GM21723 (cell line): ENCODE data around the gene REEP6.
"Not testable (repeated sequence)": the region's sequence is repeated elsewhere in the genome, so short reads cannot be mapped to it uniquely, and the experiment has no call there.

Experiments
- ATAC-seq: cut with Tn5 transposase; IDR thresholded peaks from one replicate; pipeline ENCODE4 v1.9.1; 2021; ENCODE audit warnings: mild to moderate bottlenecking, moderate library complexity; ENCODE audit not compliant: unreplicated experiment

The REEP6 gene

GRCh38 chr19:1522061-1522460 lies 31.1 kb downstream of the REEP6 start:
- ATAC-seq, result no peak

DNA sequence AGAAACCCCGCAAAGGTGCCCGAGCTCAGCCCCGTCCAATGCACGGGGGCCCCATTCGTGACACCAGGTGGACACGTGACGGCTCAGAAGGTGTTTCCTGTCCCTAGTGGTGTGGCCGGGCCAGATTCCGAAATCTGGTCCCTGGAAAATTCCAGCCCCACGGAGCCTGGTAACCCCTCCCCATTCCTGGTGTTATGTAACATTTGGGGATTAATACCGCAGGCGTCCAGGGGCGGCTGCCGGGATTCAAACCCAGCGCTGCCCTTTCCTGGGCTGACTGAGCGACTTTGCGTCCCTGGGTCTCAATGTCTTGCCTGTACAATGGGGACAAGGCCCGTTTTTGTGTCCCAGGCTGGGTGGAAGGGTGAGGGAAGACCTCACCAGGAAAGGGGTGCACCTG lies 31.9 kb downstream of the REEP6 start:
- ATAC-seq, result no peak

- no peak for ATAC-seq
Observed at GRCh38 chr19:1523412-1524286, 32.7 kb downstream of the REEP6 start, which contains the start of gene PLK5. Gene PLK5, plus strand, starts transcription at chr19:1524077. Its CDS starts 2,920 bp downstream, at chr19:1526997.

DNA sequence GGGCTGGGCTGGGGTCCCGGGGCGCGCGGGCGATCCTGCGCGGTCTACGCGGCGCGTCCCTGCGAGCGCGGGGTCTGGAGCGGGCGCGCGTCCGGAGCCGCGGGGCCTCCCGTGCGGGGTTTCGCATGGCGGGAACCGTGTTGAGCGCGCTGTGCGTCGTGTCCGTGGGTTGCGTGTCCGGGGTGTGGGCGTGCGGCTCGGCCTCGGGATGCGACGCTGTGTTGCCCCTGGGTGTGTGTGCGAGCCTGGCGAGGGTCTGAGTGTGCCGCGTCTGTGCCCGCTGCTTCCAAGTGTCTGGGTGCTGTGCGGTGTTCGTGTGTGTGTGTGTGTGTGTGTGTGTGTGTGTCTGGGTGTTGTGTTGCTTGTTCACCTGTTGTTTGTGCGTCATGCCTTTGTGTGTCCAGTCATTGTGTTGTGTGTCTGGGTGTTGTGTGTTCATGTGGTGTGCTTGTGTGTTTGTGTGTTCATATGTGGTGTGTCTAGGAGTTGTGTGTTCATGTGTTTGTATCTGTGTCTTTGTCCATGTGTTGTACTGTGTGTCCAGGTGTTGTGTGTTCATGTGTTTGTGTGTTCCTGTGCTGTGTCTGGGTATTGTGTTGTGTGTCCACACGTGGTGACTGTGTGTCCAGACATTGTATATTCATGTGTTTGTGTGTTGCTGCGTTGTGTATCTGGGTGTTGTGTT lies 33.4 kb downstream of the REEP6 start:
- no peak for ATAC-seq

DNA sequence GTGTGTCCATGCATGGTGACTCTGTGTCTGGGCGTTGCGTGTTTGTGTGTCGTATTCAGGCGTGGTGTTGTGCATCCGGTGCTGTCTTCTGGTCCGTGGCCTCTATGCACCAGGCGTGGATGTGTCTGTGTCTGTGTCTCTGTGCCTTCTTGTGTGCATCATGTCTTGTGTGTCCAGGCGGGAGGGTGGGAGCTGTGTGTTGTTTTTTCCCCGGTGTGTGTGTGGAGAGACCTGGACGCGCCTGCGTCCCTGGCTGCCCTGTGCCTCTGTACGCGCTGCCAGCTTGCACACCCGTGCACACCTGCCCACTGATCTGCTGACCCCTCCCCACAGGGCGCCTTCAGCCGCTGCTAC lies 34.0 kb downstream of the REEP6 start:
- ATAC-seq, result no peak

GRCh38 chr19:1525343-1525742 lies 34.4 kb downstream of the REEP6 start:
- no peak for ATAC-seq

GRCh38 chr19:1526066-1526778 lies 35.2 kb downstream of the REEP6 start:
- ATAC-seq, result no peak

- no peak for ATAC-seq
Observed at GRCh38 chr19:1526979-1527649, 36.1 kb downstream of the REEP6 start.

GRCh38 chr19:1527650-1528309 lies 36.8 kb downstream of the REEP6 start:
- ATAC-seq, result no peak

- ATAC-seq, result no peak
Observed at GRCh38 chr19:1528596-1529429, 37.8 kb downstream of the REEP6 start.

GRCh38 chr19:1529430-1529816 lies 38.4 kb downstream of the REEP6 start:
- no peak for ATAC-seq

GRCh38 chr19:1530856-1531255 lies 39.9 kb downstream of the REEP6 start:
- ATAC-seq, result not testable (repeated sequence)

DNA sequence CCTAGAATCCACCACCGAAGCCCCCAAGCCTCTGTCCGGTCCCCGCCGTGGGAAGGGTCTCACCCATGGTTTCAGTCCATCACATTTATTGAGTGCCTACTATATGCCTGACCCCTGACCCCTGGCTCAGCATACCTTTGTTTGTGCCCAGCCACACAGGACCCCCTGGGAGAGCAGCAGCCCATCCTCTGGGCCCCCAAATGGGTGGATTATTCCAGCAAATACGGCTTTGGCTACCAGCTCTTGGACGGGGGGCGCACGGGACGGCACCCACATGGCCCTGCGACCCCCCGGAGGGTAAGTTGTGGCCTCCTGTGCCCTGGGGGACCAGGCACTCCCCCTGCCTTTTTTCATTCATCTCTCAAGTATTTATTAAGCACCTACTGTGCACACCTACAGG lies 40.6 kb downstream of the REEP6 start:
- ATAC-seq, result no peak

DNA sequence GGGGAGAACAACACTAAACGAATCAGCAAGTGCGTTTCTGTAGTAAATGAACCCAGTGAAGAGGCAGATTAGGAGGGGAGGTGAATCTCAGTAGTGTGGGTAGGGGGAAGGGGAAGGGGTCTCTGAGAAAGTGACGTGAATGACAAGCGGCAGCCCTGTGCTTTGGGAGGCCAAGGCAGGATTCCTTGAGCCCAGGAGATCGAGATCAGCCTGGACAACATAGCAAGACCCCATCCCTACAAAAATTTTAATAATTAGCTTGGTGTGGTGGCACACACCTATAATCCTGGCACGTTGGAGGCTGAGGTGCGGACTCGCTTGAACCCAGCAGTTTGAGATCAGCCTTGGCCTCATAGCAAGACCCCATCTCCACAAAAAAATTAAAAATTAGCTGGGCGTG lies 41.0 kb downstream of the REEP6 start:
- ATAC-seq, result no peak

- no peak for ATAC-seq
Observed at GRCh38 chr19:1533510-1534150, 42.6 kb downstream of the REEP6 start.

- ATAC-seq, result no peak
Observed at GRCh38 chr19:1534972-1535371, 44.0 kb downstream of the REEP6 start.

DNA sequence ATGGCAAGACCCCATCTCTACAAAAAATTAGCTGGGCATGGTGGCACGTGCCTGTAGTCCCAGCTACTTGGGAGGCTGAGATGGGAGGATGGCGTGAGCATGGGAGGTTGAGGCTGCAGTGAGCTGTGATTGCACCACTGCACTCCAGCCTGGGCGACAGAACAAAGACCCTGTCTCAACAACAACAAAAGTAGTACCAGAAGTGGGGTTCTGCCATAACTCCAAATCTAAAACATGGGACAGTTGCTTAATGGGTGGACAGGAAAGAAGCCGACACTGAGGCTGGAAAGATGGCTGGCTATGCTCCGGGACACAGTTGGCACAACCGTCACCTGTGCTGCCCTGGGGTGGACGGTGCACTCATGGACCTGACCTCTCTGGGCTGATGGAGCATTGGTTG lies 44.7 kb downstream of the REEP6 start:
- not testable (repeated sequence) for ATAC-seq

- ATAC-seq, result no peak
Observed at GRCh38 chr19:1538978-1539377, 48.0 kb downstream of the REEP6 start.

- not testable (repeated sequence) for ATAC-seq
Observed at GRCh38 chr19:1539749-1540148, 48.8 kb downstream of the REEP6 start.
